Amniotic stem cell (primary cell): ENCODE data around the gene ZNF512B.
A peak's percentile ranks its signal among the peaks of the same experiment; 100 is the strongest.
"Not testable (repeated sequence)": the region's sequence is repeated elsewhere in the genome, so short reads cannot be mapped to it uniquely, and the experiment has no call there.

Experiments
- DNase-seq: peaks from one replicate; lab custom pipeline; 2025; lab: John Stamatoyannopoulos, UW

ZNF512B gene

GRCh38 chr20:63969838-63970713 lies at the start of gene ZNF512B:
ZNF512B (minus strand) TSS chr20:63969930; CDS start chr20:63967950, 1,980 bp downstream.
- no peak for DNase-seq

GRCh38 chr20:64015635-64016034 lies 45.9 kb upstream of the ZNF512B start:
- DNase-seq: no peak

GRCh38 chr20:64012385-64013154 lies 42.8 kb upstream of the ZNF512B start:
- DNase-seq: not testable (repeated sequence)

- DNase-seq: no peak
Measured at GRCh38 chr20:64011366-64011779, 41.6 kb upstream of the ZNF512B start.

- DNase-seq: no peak
Measured at GRCh38 chr20:64010711-64011237, 41.0 kb upstream of the ZNF512B start.

GRCh38 chr20:64009811-64010387 lies 40.2 kb upstream of the ZNF512B start:
- DNase-seq: no peak

- no peak for DNase-seq
Measured at GRCh38 chr20:64006902-64007301, 37.2 kb upstream of the ZNF512B start.

- DNase-seq: no peak
Measured at GRCh38 chr20:64006490-64006889, 36.8 kb upstream of the ZNF512B start.

GRCh38 chr20:64005394-64005793 lies 35.7 kb upstream of the ZNF512B start:
- DNase-seq: no peak

GRCh38 chr20:64003960-64004725 lies 34.4 kb upstream of the ZNF512B start:
- DNase-seq: no peak

GRCh38 chr20:64001607-64002011 lies 31.9 kb upstream of the ZNF512B start:
- no peak for DNase-seq

GRCh38 chr20:64000906-64001305 lies 31.2 kb upstream of the ZNF512B start:
- no peak for DNase-seq

GRCh38 chr20:63982937-63983336 lies 13.2 kb upstream of the ZNF512B start:
- no peak for DNase-seq

GRCh38 chr20:63980806-63981728 lies 11.3 kb upstream of the ZNF512B start, which contains the start of gene PRPF6:
PRPF6 (plus strand) TSS chr20:63981132; CDS start chr20:63981246, 114 bp downstream.
- peak; percentile 95 for DNase-seq

- DNase-seq: no peak
Measured at GRCh38 chr20:63980317-63980805, 10.6 kb upstream of the ZNF512B start.

- DNase-seq: no peak
Measured at GRCh38 chr20:63979557-63980316, 10.0 kb upstream of the ZNF512B start, which contains the start of gene SAMD10. SAMD10 (minus strand) TSS chr20:63979642; CDS start chr20:63979467, 175 bp downstream.

- DNase-seq: no peak
Measured at GRCh38 chr20:63979229-63979556, 9.5 kb upstream of the ZNF512B start.

- DNase-seq: no peak
Measured at GRCh38 chr20:63978319-63979228, 8.8 kb upstream of the ZNF512B start.
